IPS-18c (cell line): ENCODE results near the gene RWDD3.

Experiments used
- H3K4me3 ChIP-seq: 2 replicates; pipeline ENCODE4 v1.7.0; 2013; ENCODE audit warnings: low read depth, mild to moderate bottlenecking, low read length, moderate library complexity; ENCODE audit not compliant: insufficient read depth
- H3K9me3 ChIP-seq: one replicate; pipeline ENCODE4 v1.6.1; 2013; ENCODE audit warnings: mild to moderate bottlenecking, low read length, moderate library complexity; ENCODE audit not compliant: control insufficient read depth, insufficient read depth

The RWDD3 gene

DNA sequence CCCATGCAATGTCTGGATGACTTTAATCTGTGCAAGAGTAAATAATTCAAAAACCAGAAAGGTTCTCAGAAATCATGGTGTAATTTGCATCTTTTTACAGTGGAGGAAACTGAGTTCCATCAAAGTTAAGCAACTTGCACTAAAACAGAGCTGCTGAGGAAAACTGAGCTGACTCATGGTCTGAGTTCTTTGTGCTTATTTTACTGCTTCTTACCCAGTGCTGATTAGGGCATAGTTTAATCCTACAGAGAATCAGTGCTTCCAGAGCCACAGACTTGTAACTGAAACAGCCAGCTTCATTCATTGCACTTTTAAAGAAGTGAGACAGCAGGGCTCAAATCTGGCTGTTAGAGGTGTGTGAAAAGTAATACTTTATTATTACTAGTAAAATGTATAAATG lies 10.9 kb upstream of the RWDD3 start:
- Histone ChIP-seq H3K9me3 (no peaks in the 10 kb centered on the region), H3K4me3 (no peak overlapping the region)

DNA sequence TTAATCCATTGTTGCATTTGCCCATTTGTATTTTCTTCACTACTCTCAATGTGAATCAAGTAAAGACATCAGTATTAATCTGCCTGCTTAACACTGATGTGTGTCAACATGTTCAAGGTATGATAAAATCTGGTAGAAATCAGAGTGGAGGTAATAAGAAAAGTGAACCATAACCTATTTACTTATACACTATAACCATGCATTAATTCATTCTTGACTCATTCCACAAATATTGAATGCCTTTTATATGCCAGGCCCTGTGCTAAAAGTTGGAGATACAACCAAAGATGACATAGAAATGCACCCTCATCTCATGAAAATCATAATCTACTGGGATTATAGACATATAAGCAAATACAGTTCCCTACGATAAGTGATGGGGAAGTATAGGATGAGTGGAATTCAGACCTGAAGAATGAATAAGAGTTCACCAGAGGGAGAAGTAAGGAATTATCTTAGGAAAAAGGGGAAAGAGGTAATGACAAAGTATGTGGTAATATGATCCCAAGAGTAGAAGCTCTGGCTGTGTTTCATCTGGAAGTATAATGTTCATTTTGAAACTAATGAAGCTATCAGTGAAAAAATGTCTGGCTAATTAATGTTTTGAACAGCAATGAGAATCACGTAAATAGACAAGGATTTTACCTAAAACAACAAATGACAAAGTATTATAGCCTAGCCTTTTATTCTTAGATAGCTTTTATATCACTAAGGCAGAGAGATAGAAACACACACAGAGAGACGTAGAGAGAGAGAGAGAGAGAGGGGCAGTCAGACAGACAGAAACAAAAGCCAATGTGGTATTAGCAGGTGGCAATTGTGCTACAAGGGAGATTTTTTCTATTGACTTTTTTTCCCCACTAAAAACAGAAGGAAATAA lies 7.0 kb upstream of the RWDD3 start:
- Histone ChIP-seq H3K4me3 (no peak overlapping the region), H3K9me3 (no peaks in the 10 kb centered on the region)

GRCh38 chr1:95229037-95229436 lies 5.0 kb upstream of the RWDD3 start:
- Histone ChIP-seq H3K9me3 (no peaks in the 10 kb centered on the region), H3K4me3 (no peak overlapping the region)

DNA sequence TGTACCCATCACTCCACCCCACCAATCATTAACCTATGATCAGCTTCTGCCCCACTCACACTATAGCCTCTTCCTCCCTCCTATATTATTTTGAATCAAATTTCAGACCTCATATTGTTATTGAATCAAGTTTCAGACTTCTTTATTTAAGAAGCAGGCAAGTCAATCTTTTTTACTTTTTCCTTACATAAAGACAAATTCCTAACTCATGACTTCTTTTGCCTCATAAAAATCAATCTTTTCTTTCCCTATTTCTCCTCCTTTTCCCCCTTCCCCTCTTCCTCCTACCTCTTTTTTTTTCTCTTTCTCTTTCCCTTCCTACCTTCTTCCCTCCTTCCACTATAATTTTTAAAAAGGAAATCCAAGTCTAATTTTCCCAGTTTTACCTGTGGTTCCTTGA lies 4.3 kb upstream of the RWDD3 start:
- Histone ChIP-seq H3K9me3 (no peaks in the 10 kb centered on the region), H3K4me3 (no peak overlapping the region)

- Histone ChIP-seq H3K9me3 (no peaks in the 10 kb centered on the region), H3K4me3 (no peak overlapping the region)
Observed at GRCh38 chr1:95230256-95230655, 3.8 kb upstream of the RWDD3 start.

DNA sequence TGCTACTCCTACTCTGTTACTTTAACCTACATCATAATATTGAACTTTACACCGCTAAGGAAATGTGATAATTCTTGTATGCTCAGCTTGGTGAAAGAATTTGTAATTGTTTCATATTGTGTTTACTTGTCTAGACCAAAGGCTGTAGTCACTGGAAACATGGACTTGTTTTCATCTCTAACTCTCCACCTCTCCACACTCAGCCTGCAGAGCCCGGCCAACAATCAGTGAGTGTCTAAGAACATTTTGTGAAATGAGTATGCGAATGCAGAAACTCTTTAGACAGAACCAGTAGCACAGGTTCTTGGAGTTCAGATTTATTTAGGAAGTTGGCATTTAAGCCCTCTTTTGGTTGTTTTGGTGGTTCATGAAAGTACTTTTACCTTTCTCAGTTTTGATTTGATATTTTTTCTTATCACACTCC lies 3.2 kb upstream of the RWDD3 start:
- H3K4me3 ChIP-seq: no peak overlapping the region
- no peaks in the 10 kb centered on the region for H3K9me3 ChIP-seq

DNA sequence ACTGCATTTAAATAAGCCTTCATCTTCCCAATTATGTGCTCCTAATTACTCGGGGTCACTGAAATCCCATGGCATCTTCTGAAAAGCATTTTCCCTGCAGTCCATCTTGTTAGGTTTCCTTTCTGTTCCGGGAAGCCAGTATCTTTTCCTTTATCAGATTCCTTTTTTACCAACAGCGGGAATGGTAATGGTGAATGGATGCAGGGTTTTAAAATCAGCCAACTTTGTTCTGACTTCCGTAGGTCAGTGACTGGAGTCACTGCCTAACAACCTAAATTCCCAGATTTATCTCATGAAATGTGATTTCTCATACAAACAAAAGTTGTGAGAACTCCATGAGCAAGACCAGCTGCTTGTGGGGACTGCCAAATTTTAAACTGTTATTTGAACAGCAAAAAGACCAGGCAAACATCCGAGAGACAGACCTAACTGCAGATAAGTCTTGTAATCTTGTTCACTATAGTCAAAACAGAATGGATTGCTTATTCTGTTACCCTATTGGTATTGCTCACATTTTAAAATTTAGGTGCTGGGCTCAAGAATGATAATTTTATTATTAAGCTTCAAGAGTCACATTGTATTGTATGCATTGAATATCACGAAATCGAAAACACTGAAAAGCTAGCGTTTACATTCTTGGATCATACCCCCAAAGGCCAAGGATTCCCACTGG lies 1.2 kb upstream of the RWDD3 start:
- Histone ChIP-seq H3K9me3 (no peaks in the 10 kb centered on the region), H3K4me3 (peak overlapping the region; percentile 91; the same call in 1 of the 2 replicates)

- H3K4me3 ChIP-seq: peak overlapping the region; percentile 91
- no peaks in the 10 kb centered on the region for H3K9me3 ChIP-seq
Observed at GRCh38 chr1:95233319-95233736, 682 bp upstream of the RWDD3 start.

DNA sequence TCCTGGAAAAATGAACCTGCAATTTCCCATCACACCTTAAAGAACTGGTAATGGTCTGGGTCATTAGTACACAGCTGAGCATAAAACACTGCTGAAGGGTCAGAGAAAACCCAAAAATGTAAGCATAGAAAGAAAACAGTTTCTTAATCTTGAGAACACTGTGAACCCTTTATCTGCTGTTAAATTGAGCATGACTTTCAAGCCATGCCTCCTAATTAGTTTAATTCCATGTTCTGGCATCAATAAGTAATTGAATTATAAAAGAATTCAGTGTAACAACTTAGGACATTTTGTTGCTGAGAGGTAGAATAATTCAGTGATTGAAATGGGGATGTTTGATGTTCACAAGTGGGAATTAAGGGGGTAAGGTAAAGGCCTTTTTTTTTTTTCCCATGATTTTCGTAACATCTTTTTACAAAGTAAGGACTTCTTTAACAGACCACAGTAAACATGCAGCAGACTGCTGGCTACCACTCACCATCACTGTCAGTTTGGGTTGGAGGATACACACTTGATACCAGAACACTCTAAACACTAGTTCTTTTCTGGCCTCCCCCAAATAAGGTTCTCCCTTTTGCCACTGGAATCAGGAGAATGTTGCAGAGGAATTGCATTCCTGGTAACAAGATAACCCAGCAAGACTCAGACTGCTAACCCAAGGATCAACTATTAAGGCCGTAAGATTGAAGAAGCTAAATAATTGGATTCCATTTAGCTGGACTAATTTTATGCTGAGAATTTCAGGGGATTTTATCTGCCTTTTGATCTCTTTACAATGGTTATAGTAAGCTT lies 3.0 kb downstream of the RWDD3 start:
- Histone ChIP-seq H3K9me3 (no peaks in the 10 kb centered on the region), H3K4me3 (no peak overlapping the region)

DNA sequence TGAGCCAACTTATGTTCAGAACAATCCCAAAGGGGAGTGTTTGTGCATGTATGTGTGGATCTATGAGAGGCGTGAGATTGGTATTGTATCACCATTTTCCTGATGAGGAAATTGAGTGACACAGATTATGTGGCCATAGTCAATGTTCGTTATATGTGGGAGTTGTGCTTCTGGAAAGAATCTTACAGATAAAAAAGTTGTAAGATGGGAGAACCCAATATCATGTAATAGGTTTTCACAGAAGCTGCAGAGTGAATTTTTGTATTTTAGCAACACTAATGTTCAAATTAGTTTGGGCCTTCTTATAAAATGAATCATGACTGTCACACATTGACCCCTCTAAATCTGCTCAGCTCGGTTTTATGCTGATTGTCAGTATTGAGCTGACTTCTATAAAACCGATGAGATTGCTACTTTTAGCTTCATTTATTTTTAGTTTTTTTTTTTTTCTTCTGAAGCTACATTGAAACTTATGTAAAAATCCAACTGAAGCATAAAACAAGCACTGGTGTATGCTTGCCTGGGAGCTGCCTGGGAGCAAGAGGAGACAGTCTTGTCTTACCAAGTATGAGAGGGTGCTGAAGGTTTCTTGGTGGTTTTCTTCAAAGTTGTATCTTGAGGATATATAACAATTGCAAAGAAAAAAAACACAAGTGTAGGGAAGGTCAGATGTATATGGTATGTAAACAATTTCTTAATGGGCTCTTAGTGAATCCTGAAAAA lies 4.1 kb downstream of the RWDD3 start:
- no peaks in the 10 kb centered on the region for H3K9me3 ChIP-seq

GRCh38 chr1:95245029-95245428 lies 11.0 kb downstream of the RWDD3 start:
- Histone ChIP-seq H3K4me3 (no peak overlapping the region), H3K9me3 (no peaks in the 10 kb centered on the region)

More for the DNA sequence above, 4.1 kb downstream of the RWDD3 start:
- H3K4me3 ChIP-seq: no peak overlapping the region

GRCh38 chr1:95246511-95246910 lies 12.5 kb downstream of the RWDD3 start:
- no peak overlapping the region for H3K4me3 ChIP-seq

DNA sequence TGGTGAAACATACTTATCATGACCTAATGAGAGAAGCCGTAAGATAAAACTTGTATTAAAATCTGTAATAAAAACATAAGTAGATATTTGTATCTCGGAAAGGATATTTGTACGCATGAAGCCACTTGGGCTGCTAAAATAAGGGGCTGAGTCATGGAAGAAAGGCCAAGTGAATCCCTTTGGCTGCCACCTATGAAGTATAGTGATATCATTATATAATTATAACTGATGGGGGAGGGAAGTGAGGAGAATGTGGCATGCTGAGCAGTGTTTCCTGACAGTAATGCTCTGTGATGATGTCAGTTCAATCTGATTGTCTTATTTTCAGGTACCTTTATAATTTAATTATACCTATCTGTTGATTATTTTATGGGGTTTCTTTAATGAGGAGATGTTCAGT lies 13.6 kb downstream of the RWDD3 start:
- Histone ChIP-seq H3K4me3 (no peak overlapping the region), H3K9me3 (no peaks in the 10 kb centered on the region)

More at GRCh38 chr1:95246511-95246910, 12.5 kb downstream of the RWDD3 start:
- no peaks in the 10 kb centered on the region for H3K9me3 ChIP-seq

DNA sequence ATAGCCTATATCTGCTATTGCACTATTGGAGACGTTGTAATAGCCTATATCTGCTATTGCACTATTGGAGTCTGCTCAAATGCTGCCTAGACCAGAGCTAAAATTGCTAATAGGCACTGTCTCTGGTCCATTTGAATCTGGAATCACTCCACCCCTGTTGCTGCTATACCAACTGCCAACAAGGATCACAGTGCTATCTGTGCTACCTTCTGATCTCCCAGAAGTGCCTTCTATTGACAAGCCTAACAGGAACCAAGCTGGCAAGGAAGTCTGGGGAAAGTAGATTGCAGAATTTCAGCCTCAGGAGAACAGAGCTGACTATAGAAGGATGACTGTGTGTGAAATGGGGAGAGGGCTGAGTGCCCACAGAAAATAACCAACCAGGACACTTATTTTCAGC lies 15.9 kb downstream of the RWDD3 start:
- Histone ChIP-seq H3K9me3 (no peaks in the 10 kb centered on the region), H3K4me3 (no peak overlapping the region)

GRCh38 chr1:95252422-95252821 lies 18.4 kb downstream of the RWDD3 start:
- no peak overlapping the region for H3K4me3 ChIP-seq

GRCh38 chr1:95254959-95255358 lies 20.9 kb downstream of the RWDD3 start:
- Histone ChIP-seq H3K9me3 (no peaks in the 10 kb centered on the region), H3K4me3 (no peak overlapping the region)

More at GRCh38 chr1:95252422-95252821, 18.4 kb downstream of the RWDD3 start:
- no peaks in the 10 kb centered on the region for H3K9me3 ChIP-seq

- Histone ChIP-seq H3K4me3 (no peak overlapping the region), H3K9me3 (no peaks in the 10 kb centered on the region)
Observed at GRCh38 chr1:95255826-95256225, 21.8 kb downstream of the RWDD3 start.
